GM12872 (cell line): ENCODE measurements around the gene DIP2C.

Source experiments
- CTCF ChIP-seq: IDR thresholded peaks from 3 replicates; pipeline ENCODE4 v1.5.1; 2011; ENCODE audit warnings: low read depth, mild to moderate bottlenecking, low read length, moderate library complexity; ENCODE audit not compliant: insufficient read depth

Gene DIP2C

GRCh38 chr10:506451-507354 is 182.8 kb downstream of the DIP2C start:
- TF ChIP-seq CTCF = no peak

GRCh38 chr10:505419-505818 is 184.0 kb downstream of the DIP2C start:
- TF ChIP-seq CTCF = no peak

GRCh38 chr10:504806-505205 is 184.7 kb downstream of the DIP2C start:
- no peak for TF ChIP-seq CTCF

- TF ChIP-seq CTCF = no peak
Measured at GRCh38 chr10:504121-504611, 185.3 kb downstream of the DIP2C start.

GRCh38 chr10:501596-501995 is 187.9 kb downstream of the DIP2C start:
- TF ChIP-seq CTCF = no peak

GRCh38 chr10:500876-501275 is 188.6 kb downstream of the DIP2C start:
- TF ChIP-seq CTCF = no peak

GRCh38 chr10:499991-500390 is 189.5 kb downstream of the DIP2C start:
- TF ChIP-seq CTCF = no peak
